Measurements from ENCODE around the gene IQSEC1.

The IQSEC1 gene

DNA sequence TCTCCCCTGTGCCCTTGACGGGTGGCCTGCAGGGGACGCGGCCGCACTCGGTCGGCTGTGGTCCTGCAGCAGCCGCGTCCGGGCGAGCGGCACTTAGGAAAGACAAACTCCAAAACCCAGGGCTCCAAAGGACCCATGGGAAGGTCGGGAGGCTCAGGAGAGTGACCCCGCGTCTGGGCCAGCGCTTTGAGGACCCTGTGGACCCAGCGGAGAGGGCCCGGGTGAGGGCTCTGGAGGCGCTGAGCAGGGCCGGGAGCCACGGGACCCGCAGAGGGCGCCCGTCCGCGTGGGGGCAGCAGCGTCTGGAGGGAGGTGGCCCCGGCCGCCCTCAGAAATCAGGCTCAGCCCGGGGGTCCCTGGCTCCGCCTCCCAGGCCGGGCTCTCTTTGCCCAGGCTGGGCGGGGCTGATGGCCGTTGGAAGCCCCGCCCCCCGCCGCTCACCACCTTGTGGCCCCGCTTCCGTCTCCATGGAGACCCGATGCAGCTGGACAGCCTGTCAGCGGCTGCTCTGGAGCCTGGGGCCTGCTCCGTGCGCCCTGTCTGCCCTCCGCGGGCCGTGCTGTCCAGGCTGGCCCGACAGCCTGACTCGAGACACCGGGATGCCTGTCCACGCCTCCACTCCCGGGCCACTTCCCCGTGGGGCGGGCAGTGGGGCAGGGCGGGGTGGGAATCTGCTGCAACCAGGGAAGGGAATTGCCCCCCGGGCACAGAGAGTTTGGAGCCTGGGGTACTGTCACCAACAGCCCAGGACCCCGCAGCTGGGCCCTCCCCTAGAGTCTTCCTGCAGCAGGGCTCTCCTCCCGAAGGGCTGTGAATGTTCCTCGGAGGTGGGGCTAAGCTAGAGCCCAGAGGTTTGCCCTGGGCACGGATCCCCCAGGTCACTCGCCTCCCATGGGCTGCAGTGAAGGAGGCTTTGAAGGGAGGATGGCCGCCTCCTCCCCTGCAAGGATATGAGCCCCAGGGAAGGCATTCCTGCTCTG, 197.1 kb downstream of the IQSEC1 start:
- Histone ChIP-seq H2AFZ (ENCODE audit: low read depth, low read length) (no peak overlapping the region), H4K8ac (ENCODE audit: low read length) (peak overlapping the region; percentile 12), H3K4me3 (ENCODE audit: insufficient read depth in 1 of 2, low read depth in 1 of 2, low read length in 2 of 2) (peak overlapping the region; percentile 29 to 50), H3K4me1 (ENCODE audit: control insufficient read depth, insufficient read depth, low read depth, low read length) (peaks cover 9% of the 10 kb centered on the region), H4K91ac (ENCODE audit: low read length) (no peak overlapping the region), H3K27ac (ENCODE audit: low read length, poor library complexity, severe bottlenecking) (no peak overlapping the region), H3K4me2 (ENCODE audit: low read length, poor library complexity, severe bottlenecking) (peak overlapping the region; percentile 67), H3K36me3 (ENCODE audit: control insufficient read depth in 1 of 2, insufficient read depth in 2 of 2, low read depth in 1 of 2, low read length in 2 of 2) (no peaks in the 10 kb centered on the region), H2BK15ac (ENCODE audit: low read depth, poor library complexity, severe bottlenecking) (no peak overlapping the region), H2AK5ac (ENCODE audit: low read length, severe bottlenecking) (no peak overlapping the region), H3K9ac (ENCODE audit: low read length) (peak overlapping the region; percentile 22), H3K4ac (ENCODE audit: low read depth in 1 of 2, low read length in 2 of 2) (no peak overlapping the region), H3K18ac (ENCODE audit: low read depth in 1 of 2, low read length in 2 of 2) (peak overlapping the region in 1 of 2 experiments; percentile 14), H3K23ac (ENCODE audit: low read length in 2 of 2) (peak overlapping the region in 1 of 2 experiments; percentile 23), H2BK12ac (ENCODE audit: low read length in 2 of 2) (no peak overlapping the region), H2BK5ac (ENCODE audit: low read depth, low read length, poor library complexity, severe bottlenecking) (no peak overlapping the region), H3K14ac (ENCODE audit: low read length in 2 of 2) (peak overlapping the region in 1 of 2 experiments; percentile 64), H2BK120ac (ENCODE audit: low read depth, low read length) (no peak overlapping the region), H3K27me3 (ENCODE audit: control insufficient read depth in 1 of 2, insufficient read depth in 1 of 2, low read length in 2 of 2) (peaks cover 10 to 21% of the 10 kb centered on the region in 2 experiments), H3K79me1 (replicated peaks; ENCODE audit: low read length, poor library complexity, severe bottlenecking) (no peaks in the 10 kb centered on the region), H3K9me3 (ENCODE audit: control insufficient read depth, low read length) (no peaks in the 10 kb centered on the region)
- DNase-seq: peak; percentile 60
- WGBS: 22% methylated on average over 59 of the region's 60 CpGs

DNA sequence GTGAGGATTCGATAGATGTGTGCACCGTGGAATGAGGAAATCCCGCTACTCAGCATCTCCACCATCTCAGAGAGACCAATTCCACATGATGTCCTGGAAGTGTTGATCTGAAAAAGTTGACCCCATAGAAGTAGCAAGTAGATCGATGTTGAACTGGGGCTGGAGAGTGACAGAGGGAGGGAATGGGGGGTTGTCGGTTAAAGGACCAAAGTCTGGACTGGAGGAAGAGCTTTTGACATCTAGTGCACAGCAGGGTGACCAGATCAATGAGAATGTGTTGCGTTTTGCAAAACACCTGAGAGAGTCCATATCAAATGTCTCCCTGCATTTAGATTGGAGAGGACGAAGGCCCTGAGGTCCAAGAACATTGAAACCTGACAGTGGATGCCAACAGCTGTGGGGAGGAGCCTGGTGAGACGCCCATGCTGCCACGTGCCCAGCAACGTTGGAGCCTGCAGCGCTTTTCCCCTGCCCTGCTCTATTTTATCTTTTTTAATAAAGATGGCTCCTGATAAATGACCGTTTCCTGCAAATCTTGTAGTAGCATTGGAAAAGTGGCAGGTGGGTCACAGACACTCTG, 201.7 kb downstream of the IQSEC1 start:
- no peak overlapping the region for H4K8ac ChIP-seq (ENCODE audit: low read length)
- no peak overlapping the region for H2BK120ac ChIP-seq (ENCODE audit: low read depth, low read length)
- H3K9me3 ChIP-seq (ENCODE audit: control insufficient read depth, low read length): no peaks in the 10 kb centered on the region
- no peak overlapping the region for H2AK5ac ChIP-seq (ENCODE audit: low read length, severe bottlenecking)
- H3K27ac ChIP-seq (ENCODE audit: low read length, poor library complexity, severe bottlenecking): no peak overlapping the region
- peaks cover 17% of the 10 kb centered on the region for H3K4me1 ChIP-seq (ENCODE audit: control insufficient read depth, insufficient read depth, low read depth, low read length)
- H3K79me1 ChIP-seq (replicated peaks; ENCODE audit: low read length, poor library complexity, severe bottlenecking): no peaks in the 10 kb centered on the region
- WGBS: 86% methylated on average over 12 of the region's 12 CpGs
- H4K91ac ChIP-seq (ENCODE audit: low read length): no peak overlapping the region
- no peak overlapping the region for H2AFZ ChIP-seq (ENCODE audit: low read depth, low read length)
- peaks cover 15 to 30% of the 10 kb centered on the region in 2 experiments for H3K27me3 ChIP-seq (ENCODE audit: control insufficient read depth in 1 of 2, insufficient read depth in 1 of 2, low read length in 2 of 2)
- no peak overlapping the region for H3K4me2 ChIP-seq (ENCODE audit: low read length, poor library complexity, severe bottlenecking)
- no peak overlapping the region for H2BK15ac ChIP-seq (ENCODE audit: low read depth, poor library complexity, severe bottlenecking)
- no peak overlapping the region for H3K23ac ChIP-seq (ENCODE audit: low read length in 2 of 2)
- H3K9ac ChIP-seq (ENCODE audit: low read length): peak overlapping the region; percentile 68
- no peak for DNase-seq
- no peak overlapping the region for H3K18ac ChIP-seq (ENCODE audit: low read depth in 1 of 2, low read length in 2 of 2)
- no peak overlapping the region for H3K4ac ChIP-seq (ENCODE audit: low read depth in 1 of 2, low read length in 2 of 2)
- no peak overlapping the region for H2BK5ac ChIP-seq (ENCODE audit: low read depth, low read length, poor library complexity, severe bottlenecking)
- no peak overlapping the region for H3K14ac ChIP-seq (ENCODE audit: low read length in 2 of 2)
- H3K4me3 ChIP-seq (ENCODE audit: insufficient read depth in 1 of 2, low read depth in 1 of 2, low read length in 2 of 2): peak overlapping the region in 1 of 2 experiments; percentile 42
- no peaks in the 10 kb centered on the region for H3K36me3 ChIP-seq (ENCODE audit: control insufficient read depth in 1 of 2, insufficient read depth in 2 of 2, low read depth in 1 of 2, low read length in 2 of 2)
- no peak overlapping the region for H2BK12ac ChIP-seq (ENCODE audit: low read length in 2 of 2)

DNA sequence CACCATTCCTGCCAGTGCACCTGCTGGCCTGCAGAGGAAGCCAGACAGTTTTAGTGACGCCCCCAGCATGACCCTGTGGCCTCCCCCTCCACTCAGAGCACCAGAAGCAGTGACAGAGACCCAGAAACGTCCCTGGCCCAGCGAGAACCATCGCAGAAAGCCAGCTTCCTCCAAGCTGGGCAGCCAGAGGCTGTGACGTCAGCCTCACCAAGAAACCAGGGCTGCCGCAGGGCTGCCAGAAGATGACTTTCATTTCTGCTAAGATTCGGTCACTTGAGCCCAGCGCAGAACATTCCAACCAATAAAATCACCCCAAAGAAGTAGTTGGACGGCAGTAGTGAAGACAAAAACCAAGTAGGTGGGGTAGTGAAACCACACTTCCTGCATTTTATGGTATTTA, 202.3 kb downstream of the IQSEC1 start:
- WGBS: 66% methylated on average over 6 of the region's 9 CpGs
- no peak overlapping the region for H2AK5ac ChIP-seq (ENCODE audit: low read length, severe bottlenecking)
- DNase-seq: no peak
- H2BK15ac ChIP-seq (ENCODE audit: low read depth, poor library complexity, severe bottlenecking): no peak overlapping the region
- no peaks in the 10 kb centered on the region for H3K9me3 ChIP-seq (ENCODE audit: control insufficient read depth, low read length)
- no peak overlapping the region for H4K91ac ChIP-seq (ENCODE audit: low read length)
- H3K4me3 ChIP-seq (ENCODE audit: insufficient read depth in 1 of 2, low read depth in 1 of 2, low read length in 2 of 2): peak overlapping the region in 1 of 2 experiments; percentile 42
- H2BK5ac ChIP-seq (ENCODE audit: low read depth, low read length, poor library complexity, severe bottlenecking): no peak overlapping the region
- H3K9ac ChIP-seq (ENCODE audit: low read length): peak overlapping the region; percentile 68
- H3K36me3 ChIP-seq (ENCODE audit: control insufficient read depth in 1 of 2, insufficient read depth in 2 of 2, low read depth in 1 of 2, low read length in 2 of 2): no peaks in the 10 kb centered on the region
- H3K14ac ChIP-seq (ENCODE audit: low read length in 2 of 2): no peak overlapping the region
- H3K27ac ChIP-seq (ENCODE audit: low read length, poor library complexity, severe bottlenecking): no peak overlapping the region
- no peak overlapping the region for H2BK12ac ChIP-seq (ENCODE audit: low read length in 2 of 2)
- no peak overlapping the region for H3K4me2 ChIP-seq (ENCODE audit: low read length, poor library complexity, severe bottlenecking)
- no peak overlapping the region for H2BK120ac ChIP-seq (ENCODE audit: low read depth, low read length)
- H4K8ac ChIP-seq (ENCODE audit: low read length): no peak overlapping the region
- H3K4ac ChIP-seq (ENCODE audit: low read depth in 1 of 2, low read length in 2 of 2): no peak overlapping the region
- H3K4me1 ChIP-seq (ENCODE audit: control insufficient read depth, insufficient read depth, low read depth, low read length): peaks cover 12% of the 10 kb centered on the region
- H3K23ac ChIP-seq (ENCODE audit: low read length in 2 of 2): no peak overlapping the region
- no peaks in the 10 kb centered on the region for H3K79me1 ChIP-seq (replicated peaks; ENCODE audit: low read length, poor library complexity, severe bottlenecking)
- no peak overlapping the region for H2AFZ ChIP-seq (ENCODE audit: low read depth, low read length)
- peaks cover 14 to 30% of the 10 kb centered on the region in 2 experiments for H3K27me3 ChIP-seq (ENCODE audit: control insufficient read depth in 1 of 2, insufficient read depth in 1 of 2, low read length in 2 of 2)
- no peak overlapping the region for H3K18ac ChIP-seq (ENCODE audit: low read depth in 1 of 2, low read length in 2 of 2)

DNA sequence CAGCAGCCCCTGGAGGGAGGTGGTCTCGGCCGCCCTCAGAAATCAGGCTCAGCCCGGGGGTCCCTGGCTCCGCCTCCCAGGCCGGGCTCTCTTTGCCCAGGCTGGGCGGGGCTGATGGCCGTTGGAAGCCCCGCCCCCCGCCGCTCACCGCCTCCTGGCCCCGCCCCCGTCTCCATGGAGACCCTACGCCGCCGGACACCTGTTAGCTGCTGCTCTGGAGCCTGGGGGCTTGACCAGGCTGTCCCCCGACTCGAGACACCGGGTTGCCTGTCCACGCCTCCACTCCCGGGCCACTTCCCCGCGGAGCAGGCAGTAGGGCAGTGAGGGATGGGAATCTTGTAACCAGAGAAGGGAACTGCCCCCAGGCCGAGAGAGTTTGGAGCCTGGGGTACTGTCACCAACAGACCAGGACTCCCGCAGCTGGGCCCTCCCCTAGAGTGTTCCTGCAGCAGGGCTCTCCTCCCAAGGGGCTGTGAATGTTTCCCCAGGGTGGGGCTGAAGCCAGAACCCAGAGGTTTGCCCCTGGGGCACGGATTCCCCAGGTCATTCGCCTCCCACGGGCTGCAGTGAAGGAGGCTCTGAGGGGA, 204.1 kb downstream of the IQSEC1 start:
- H3K4me1 ChIP-seq (ENCODE audit: control insufficient read depth, insufficient read depth, low read depth, low read length): peaks cover 8% of the 10 kb centered on the region
- peaks cover 11 to 35% of the 10 kb centered on the region in 2 experiments for H3K27me3 ChIP-seq (ENCODE audit: control insufficient read depth in 1 of 2, insufficient read depth in 1 of 2, low read length in 2 of 2)
- peaks cover 12% of the 10 kb centered on the region for H3K9me3 ChIP-seq (ENCODE audit: control insufficient read depth, low read length)
- peak overlapping the region; percentile 58 for H2BK15ac ChIP-seq (ENCODE audit: low read depth, poor library complexity, severe bottlenecking)
- peak overlapping the region; percentile 92 for H3K4me2 ChIP-seq (ENCODE audit: low read length, poor library complexity, severe bottlenecking)
- peak overlapping the region in 1 of 2 experiments; percentile 53 for H3K4me3 ChIP-seq (ENCODE audit: insufficient read depth in 1 of 2, low read depth in 1 of 2, low read length in 2 of 2)
- peak overlapping the region; percentile 93 for H2AFZ ChIP-seq (ENCODE audit: low read depth, low read length)
- H3K36me3 ChIP-seq (ENCODE audit: control insufficient read depth in 1 of 2, insufficient read depth in 2 of 2, low read depth in 1 of 2, low read length in 2 of 2): no peaks in the 10 kb centered on the region
- WGBS: 12% methylated on average over 23 of the region's 28 CpGs
- H3K14ac ChIP-seq (ENCODE audit: low read length in 2 of 2): no peak overlapping the region
- H2BK12ac ChIP-seq (ENCODE audit: low read length in 2 of 2): peak overlapping the region in 1 of 2 experiments; percentile 10
- no peak overlapping the region for H3K23ac ChIP-seq (ENCODE audit: low read length in 2 of 2)
- no peak overlapping the region for H2BK5ac ChIP-seq (ENCODE audit: low read depth, low read length, poor library complexity, severe bottlenecking)
- no peaks in the 10 kb centered on the region for H3K79me1 ChIP-seq (replicated peaks; ENCODE audit: low read length, poor library complexity, severe bottlenecking)
- peak overlapping the region; percentile 35 for H2BK120ac ChIP-seq (ENCODE audit: low read depth, low read length)
- H4K91ac ChIP-seq (ENCODE audit: low read length): no peak overlapping the region
- peak overlapping the region; percentile 90 for H4K8ac ChIP-seq (ENCODE audit: low read length)
- peak; percentile 36 for DNase-seq
- no peak overlapping the region for H2AK5ac ChIP-seq (ENCODE audit: low read length, severe bottlenecking)
- H3K18ac ChIP-seq (ENCODE audit: low read depth in 1 of 2, low read length in 2 of 2): peak overlapping the region in 1 of 2 experiments; percentile 55
- peak overlapping the region; percentile 49 to 57 for H3K4ac ChIP-seq (ENCODE audit: low read depth in 1 of 2, low read length in 2 of 2)
- no peak overlapping the region for H3K27ac ChIP-seq (ENCODE audit: low read length, poor library complexity, severe bottlenecking)
- H3K9ac ChIP-seq (ENCODE audit: low read length): no peak overlapping the region

Data from mesenchymal stem cell (in vitro differentiated cells and primary cell).